NCI-H1694 (cell line): Measurements from ENCODE around the gene BDKRB2.

Source experiments
- DNase-seq: peaks from one replicate; lab custom pipeline; 2025; lab: John Stamatoyannopoulos, UW

Gene BDKRB2

GRCh38 chr14:96204151-96205058 is at the start of gene BDKRB2:
Gene BDKRB2 (plus strand): TSS chr14:96204839. CDS start chr14:96237108, 32,269 bp downstream.
- peak; percentile 71 for DNase-seq

- DNase-seq, result no peak
Observed at GRCh38 chr14:96154900-96155299, 49.7 kb upstream of the BDKRB2 start.

GRCh38 chr14:96156804-96157760 is 47.6 kb upstream of the BDKRB2 start:
- DNase-seq, result no peak

GRCh38 chr14:96158735-96159134 is 45.9 kb upstream of the BDKRB2 start:
- DNase-seq, result no peak

- no peak for DNase-seq
Observed at GRCh38 chr14:96160076-96160912, 44.3 kb upstream of the BDKRB2 start.

GRCh38 chr14:96160913-96161310 is 43.7 kb upstream of the BDKRB2 start:
- no peak for DNase-seq

- DNase-seq, result no peak
Observed at GRCh38 chr14:96161636-96162035, 43.0 kb upstream of the BDKRB2 start.

- no peak for DNase-seq
Observed at GRCh38 chr14:96162265-96162664, 42.4 kb upstream of the BDKRB2 start.

GRCh38 chr14:96162741-96163140 is 41.9 kb upstream of the BDKRB2 start:
- no peak for DNase-seq

- no peak for DNase-seq
Observed at GRCh38 chr14:96164861-96165490, 39.7 kb upstream of the BDKRB2 start.

- DNase-seq, result no peak
Observed at GRCh38 chr14:96165493-96166436, 38.9 kb upstream of the BDKRB2 start.

- no peak for DNase-seq
Observed at GRCh38 chr14:96166461-96167223, 38.0 kb upstream of the BDKRB2 start.

GRCh38 chr14:96167224-96168148 is 37.2 kb upstream of the BDKRB2 start:
- DNase-seq, result no peak

GRCh38 chr14:96168581-96168980 is 36.1 kb upstream of the BDKRB2 start:
- DNase-seq, result no peak

- no peak for DNase-seq
Observed at GRCh38 chr14:96170961-96171592, 33.6 kb upstream of the BDKRB2 start.

GRCh38 chr14:96173636-96174475 is 30.8 kb upstream of the BDKRB2 start:
- DNase-seq, result peak; percentile 21

GRCh38 chr14:96176275-96176674 is 28.4 kb upstream of the BDKRB2 start:
- DNase-seq, result no peak
